Karpas-422 (cell line): ENCODE data around the gene MSANTD2. TPM values are rescaled to one million over a fixed set of nuclear protein-coding genes. Genes with fewer than 3 reads are reported as not detected.

Experiments
- DNase-seq: peaks from one replicate; pipeline ENCODE4 v3.0.0-alpha.2; 2015
- H2AFZ ChIP-seq: fragments of 200-600 bp; sonication (generic); 2 replicates; pipeline ENCODE4 v1.6.1; 2014; ENCODE audit warnings: antibody characterized with exemption, low read length, mixed read lengths
- H3K27ac ChIP-seq: fragments of 200-600 bp; sonication (generic); 2 replicates; pipeline ENCODE4 v1.5.1; 2014; ENCODE audit warnings: mild to moderate bottlenecking, low read length, moderate library complexity
- H3K27me3 ChIP-seq: fragments of 200-600 bp; sonication (generic); 2 replicates; pipeline ENCODE4 v1.6.1; 2014; ENCODE audit warnings: low read length, mixed read lengths
- H3K36me3 ChIP-seq: fragments of 200-600 bp; sonication (generic); 2 replicates; pipeline ENCODE4 v1.6.1; 2014; ENCODE audit warnings: low read length, mixed read lengths; ENCODE audit not compliant: insufficient read depth
- H3K4me1 ChIP-seq: fragments of 200-600 bp; sonication (generic); 2 replicates; pipeline ENCODE4 v1.6.1; 2014; ENCODE audit warnings: mild to moderate bottlenecking, low read length, mixed read lengths
- H3K4me2 ChIP-seq: fragments of 200-600 bp; sonication (generic); 2 replicates; pipeline ENCODE4 v1.6.1; 2014; ENCODE audit warnings: low read length, low read depth, mild to moderate bottlenecking; ENCODE audit not compliant: poor library complexity, severe bottlenecking
- H3K4me3 ChIP-seq: fragments of 200-600 bp; sonication (generic); 2 replicates; pipeline ENCODE4 v1.5.1; 2014; ENCODE audit warnings: mild to moderate bottlenecking, antibody characterized with exemption, low read length, mixed read lengths
- H3K79me2 ChIP-seq: fragments of 200-600 bp; sonication (generic); 2 replicates; pipeline ENCODE4 v1.6.1; 2014; ENCODE audit warnings: mild to moderate bottlenecking, low read length, mixed read lengths
- H3K9ac ChIP-seq: fragments of 200-600 bp; sonication (generic); 2 replicates; pipeline ENCODE4 v1.6.0; 2014; ENCODE audit warnings: low read length
- H3K9me2 ChIP-seq: fragments of 200-600 bp; sonication (generic), shearing (Covaris generic); replicated peaks from 2 replicates; pipeline ENCODE4 v1.6.0; 2014; ENCODE audit warnings: mild to moderate bottlenecking, low read length, moderate library complexity; ENCODE audit not compliant: insufficient read depth
- H3K9me3 ChIP-seq: fragments of 300-700, 200-600 bp; sonication (generic); 2 replicates; pipeline ENCODE4 v1.6.1; 2014; ENCODE audit warnings: low read length, mixed read lengths
- H4K20me1 ChIP-seq: fragments of 200-600 bp; sonication (generic); 2 replicates; pipeline ENCODE4 v1.6.1; 2014; ENCODE audit warnings: mild to moderate bottlenecking, antibody characterized with exemption, low read length, low read depth; ENCODE audit not compliant: insufficient read depth
- total RNA-seq: library from RNA; depleted of rRNA; stranded (reverse); fragments of >200 nt; shearing (Covaris generic); gene quantifications from 2 replicates; pipeline ENCODE4 v1.2.3, GENCODE V29; 2014; ENCODE audit warnings: low replicate concordance

MSANTD2 gene
- total RNA-seq, 1 experiment from 2014 or later: 7.6 TPM

GRCh38 chr11:124737638-124738305 lies 62.4 kb downstream of the MSANTD2 start:
- Histone ChIP-seq H3K36me3 (no peaks in the 10 kb centered on the region), H3K27ac (no peak overlapping the region), H2AFZ (no peak overlapping the region), H3K9me3 (no peaks in the 10 kb centered on the region), H3K4me1 (peaks cover 23% of the 10 kb centered on the region), H3K9ac (no peak overlapping the region), H3K27me3 (no peaks in the 10 kb centered on the region), H4K20me1 (no peaks in the 10 kb centered on the region), H3K4me3 (no peak overlapping the region), H3K4me2 (no peak overlapping the region), H3K79me2 (no peaks in the 10 kb centered on the region), H3K9me2 (no peaks in the 10 kb centered on the region)
- DNase-seq: no peak

- no peak overlapping the region for H3K9ac ChIP-seq
- H3K4me3 ChIP-seq: no peak overlapping the region
- H3K9me3 ChIP-seq: no peaks in the 10 kb centered on the region
- no peak for DNase-seq
- no peaks in the 10 kb centered on the region for H3K27me3 ChIP-seq
- no peak overlapping the region for H2AFZ ChIP-seq
- H3K9me2 ChIP-seq: no peaks in the 10 kb centered on the region
- H3K4me2 ChIP-seq: no peak overlapping the region
- peaks cover 13% of the 10 kb centered on the region for H3K4me1 ChIP-seq
- H3K36me3 ChIP-seq: no peaks in the 10 kb centered on the region
- no peaks in the 10 kb centered on the region for H4K20me1 ChIP-seq
- no peaks in the 10 kb centered on the region for H3K79me2 ChIP-seq
- H3K27ac ChIP-seq: no peak overlapping the region
Observed at GRCh38 chr11:124736736-124737135, 63.5 kb downstream of the MSANTD2 start.

- Histone ChIP-seq H4K20me1 (no peaks in the 10 kb centered on the region), H3K4me1 (peaks cover 5% of the 10 kb centered on the region), H2AFZ (no peak overlapping the region), H3K79me2 (no peaks in the 10 kb centered on the region), H3K9ac (no peak overlapping the region), H3K27ac (no peak overlapping the region), H3K36me3 (no peaks in the 10 kb centered on the region), H3K9me2 (no peaks in the 10 kb centered on the region), H3K4me3 (no peak overlapping the region), H3K4me2 (no peak overlapping the region), H3K9me3 (no peaks in the 10 kb centered on the region), H3K27me3 (no peaks in the 10 kb centered on the region)
- no peak for DNase-seq
Observed at GRCh38 chr11:124732230-124732629, 68.0 kb downstream of the MSANTD2 start.

GRCh38 chr11:124729571-124729970 lies 70.6 kb downstream of the MSANTD2 start:
- Histone ChIP-seq H3K36me3 (no peaks in the 10 kb centered on the region), H2AFZ (no peak overlapping the region), H3K27me3 (no peaks in the 10 kb centered on the region), H3K4me2 (no peak overlapping the region), H3K9me3 (no peaks in the 10 kb centered on the region), H3K4me3 (no peak overlapping the region), H3K9ac (no peak overlapping the region), H3K9me2 (no peaks in the 10 kb centered on the region), H3K27ac (no peak overlapping the region), H4K20me1 (no peaks in the 10 kb centered on the region), H3K4me1 (peaks cover 31% of the 10 kb centered on the region), H3K79me2 (no peaks in the 10 kb centered on the region)
- no peak for DNase-seq

- no peaks in the 10 kb centered on the region for H3K79me2 ChIP-seq
- no peak overlapping the region for H3K9ac ChIP-seq
- H4K20me1 ChIP-seq: no peaks in the 10 kb centered on the region
- no peak overlapping the region for H2AFZ ChIP-seq
- H3K9me3 ChIP-seq: no peaks in the 10 kb centered on the region
- H3K4me2 ChIP-seq: no peak overlapping the region
- no peak overlapping the region for H3K27ac ChIP-seq
- DNase-seq: no peak
- no peaks in the 10 kb centered on the region for H3K9me2 ChIP-seq
- H3K4me1 ChIP-seq: peaks cover 40% of the 10 kb centered on the region
- no peak overlapping the region for H3K4me3 ChIP-seq
- H3K27me3 ChIP-seq: no peaks in the 10 kb centered on the region
- no peaks in the 10 kb centered on the region for H3K36me3 ChIP-seq
Observed at GRCh38 chr11:124728134-124728533, 72.1 kb downstream of the MSANTD2 start.

GRCh38 chr11:124727474-124727873 lies 72.7 kb downstream of the MSANTD2 start:
- H3K9me2 ChIP-seq: no peaks in the 10 kb centered on the region
- no peak overlapping the region for H3K4me3 ChIP-seq
- no peaks in the 10 kb centered on the region for H4K20me1 ChIP-seq
- no peak overlapping the region for H2AFZ ChIP-seq
- no peaks in the 10 kb centered on the region for H3K36me3 ChIP-seq
- no peak overlapping the region for H3K9ac ChIP-seq
- no peak for DNase-seq
- no peak overlapping the region for H3K27ac ChIP-seq
- no peak overlapping the region for H3K4me2 ChIP-seq
- peaks cover 40% of the 10 kb centered on the region for H3K4me1 ChIP-seq
- H3K27me3 ChIP-seq: no peaks in the 10 kb centered on the region
- no peaks in the 10 kb centered on the region for H3K79me2 ChIP-seq
- no peaks in the 10 kb centered on the region for H3K9me3 ChIP-seq

- H3K36me3 ChIP-seq: no peaks in the 10 kb centered on the region
- H3K9ac ChIP-seq: peak overlapping the region; percentile 64; the same call in 1 of the 2 replicates
- no peaks in the 10 kb centered on the region for H4K20me1 ChIP-seq
- H2AFZ ChIP-seq: no peak overlapping the region
- no peaks in the 10 kb centered on the region for H3K9me3 ChIP-seq
- peak overlapping the region; percentile 82 for H3K4me2 ChIP-seq
- peak overlapping the region; percentile 59; the same call in 1 of the 2 replicates for H3K4me3 ChIP-seq
- H3K27ac ChIP-seq: no peak overlapping the region
- H3K79me2 ChIP-seq: no peaks in the 10 kb centered on the region
- H3K4me1 ChIP-seq: peaks cover 45% of the 10 kb centered on the region
- no peaks in the 10 kb centered on the region for H3K27me3 ChIP-seq
- no peak for DNase-seq
- H3K9me2 ChIP-seq: no peaks in the 10 kb centered on the region
Observed at GRCh38 chr11:124725719-124726105, 74.5 kb downstream of the MSANTD2 start.

GRCh38 chr11:124724979-124725718 lies 75.1 kb downstream of the MSANTD2 start:
- Histone ChIP-seq H3K36me3 (no peaks in the 10 kb centered on the region), H3K4me2 (peak overlapping the region; percentile 82), H3K27me3 (no peaks in the 10 kb centered on the region), H3K27ac (peak overlapping the region; percentile 45; the same call in 1 of the 2 replicates), H3K79me2 (no peaks in the 10 kb centered on the region), H3K4me3 (peak overlapping the region; percentile 59), H3K9me2 (no peaks in the 10 kb centered on the region), H4K20me1 (no peaks in the 10 kb centered on the region), H3K4me1 (peaks cover 45% of the 10 kb centered on the region), H3K9ac (peak overlapping the region; percentile 64), H3K9me3 (no peaks in the 10 kb centered on the region), H2AFZ (peak overlapping the region; percentile 76)
- peak; percentile 81 for DNase-seq
